ENCODE results near the gene HOXB6. TPM values are rescaled to one million over a fixed set of nuclear protein-coding genes. Genes with fewer than 3 reads are reported as not detected.

Gene HOXB6
- total RNA-seq, 1 experiment from 2014 or later: 196 TPM

DNA sequence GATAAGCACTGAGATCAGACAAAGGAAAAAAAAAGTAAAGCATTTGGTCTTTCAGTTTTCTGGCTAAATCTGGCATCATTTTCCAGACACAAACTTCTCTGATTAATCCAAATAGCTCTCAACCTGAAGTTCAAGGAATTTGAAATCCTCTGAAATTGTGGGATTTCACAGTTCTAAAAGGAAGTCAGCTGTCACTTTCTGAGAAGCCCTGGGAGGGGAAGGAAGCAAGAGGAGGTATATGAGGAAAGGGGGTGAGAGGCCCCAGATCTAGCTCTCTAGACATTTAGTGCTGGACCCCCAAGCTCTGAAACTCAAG, 38.9 kb upstream of the HOXB6 start:
- intact Hi-C loops (cut with micrococcal nuclease; ENCODE audit: unreplicated experiment) (no loop called here), in situ Hi-C loops (cut with HindIII; ENCODE audit: low pct_unique_long_range_greater_than_20kb, low sequenced_read_pairs) (no loop called here)
- TF ChIP-seq REST (IDR thresholded peaks at IDR 0.05; ENCODE audit: insufficient read depth in 1 of 2, low read depth in 2 of 2, low read length in 1 of 2) (no peak), POLR2AphosphoS5 (IDR thresholded peaks at IDR 0.05; ENCODE audit: low read depth, low read length) (no peak), SIN3A (IDR thresholded peaks at IDR 0.05; ENCODE audit: borderline replicate concordance, insufficient read depth, low read depth, low read length) (no peak), CTCF (IDR thresholded peaks at IDR 0.05) (no peak), TCF7L2 (IDR thresholded peaks at IDR 0.05; ENCODE audit: low read depth, low read length) (no peak)
- BruUV-seq (replicated peaks): no TSS peak
- ChIA-PET POLR2A (interaction anchor here (0.7 kb wide), 1 partner anchor 230 kb away, joined by 4 read pairs; no protein-coding TSS in a partner anchor), CTCF (interaction anchor here (0.5 kb wide), 1 partner anchor 47 kb away, joined by 4 read pairs; no protein-coding TSS in a partner anchor)
- H3K27me3 ChIP-seq (ENCODE audit: control insufficient read depth, insufficient read depth, low read length): no peaks in the 10 kb centered on the region
- H3K4me3 ChIP-seq (ENCODE audit: low read depth in 2 of 2, low read length in 2 of 2): no peak overlapping the region
- ATAC-seq: no peak
- no peak for DNase-seq (ENCODE audit: low read depth, low spot score)
- H3K4me1 ChIP-seq (ENCODE audit: control insufficient read depth, insufficient read depth, low read length): peaks cover 42% of the 10 kb centered on the region
- peak overlapping the region; percentile 99 for H3K27ac ChIP-seq (ENCODE audit: low read length)
- peaks cover 9% of the 10 kb centered on the region; the same call in 1 of the 2 replicates for H3K36me3 ChIP-seq (ENCODE audit: control insufficient read depth, insufficient read depth, low read length)
- no peaks in the 10 kb centered on the region for H3K9me3 ChIP-seq (ENCODE audit: control insufficient read depth, insufficient read depth, low read depth, low read length)

- in situ Hi-C loops (cut with HindIII; ENCODE audit: low pct_unique_long_range_greater_than_20kb, low sequenced_read_pairs): no loop called here
- H3K4me1 ChIP-seq (ENCODE audit: control insufficient read depth, insufficient read depth, low read length): peaks cover 47% of the 10 kb centered on the region
- H3K27me3 ChIP-seq (ENCODE audit: control insufficient read depth, insufficient read depth, low read length): no peaks in the 10 kb centered on the region
- CTCF ChIA-PET: interaction anchor here (0.5 kb wide), 1 partner anchor 48 kb away, joined by 4 read pairs; no protein-coding TSS in a partner anchor
- peaks cover 9% of the 10 kb centered on the region; the same call in 1 of the 2 replicates for H3K36me3 ChIP-seq (ENCODE audit: control insufficient read depth, insufficient read depth, low read length)
- H3K9me3 ChIP-seq (ENCODE audit: control insufficient read depth, insufficient read depth, low read depth, low read length): no peaks in the 10 kb centered on the region
- POLR2A ChIA-PET: no interaction called here
- no peak overlapping the region for H3K4me3 ChIP-seq (ENCODE audit: low read depth in 2 of 2, low read length in 2 of 2)
- DNase-seq (ENCODE audit: low read depth, low spot score) (no peak), ATAC-seq (no peak)
- H3K27ac ChIP-seq (ENCODE audit: low read length): peak overlapping the region; percentile 99; the same call in 1 of the 2 replicates
- TF ChIP-seq REST (IDR thresholded peaks at IDR 0.05; ENCODE audit: insufficient read depth in 1 of 2, low read depth in 2 of 2, low read length in 1 of 2): no peak
- no peak for TF ChIP-seq SIN3A (IDR thresholded peaks at IDR 0.05; ENCODE audit: borderline replicate concordance, insufficient read depth, low read depth, low read length)
- no peak for TF ChIP-seq POLR2AphosphoS5 (IDR thresholded peaks at IDR 0.05; ENCODE audit: low read depth, low read length)
- TF ChIP-seq CTCF (IDR thresholded peaks at IDR 0.05): no peak
- TF ChIP-seq TCF7L2 (IDR thresholded peaks at IDR 0.05; ENCODE audit: low read depth, low read length): no peak
- intact Hi-C loops (cut with micrococcal nuclease; ENCODE audit: unreplicated experiment): no loop called here
- BruUV-seq (replicated peaks): no TSS peak
Measured at GRCh38 chr17:48642843-48643696, 38.3 kb upstream of the HOXB6 start.
